Measurements from ENCODE around the gene KRTAP26-1.
A peak's percentile ranks its signal among the peaks of the same experiment; 100 is the strongest.

Gene KRTAP26-1

GRCh38 chr21:30340714-30341573, 20.8 kb upstream of the KRTAP26-1 start:
- TF ChIP-seq CTCF (IDR thresholded peaks at IDR 0.05): peak; percentile 97

- TF ChIP-seq CTCF (IDR thresholded peaks at IDR 0.05): no peak
Measured at GRCh38 chr21:30338717-30339116, 18.6 kb upstream of the KRTAP26-1 start.

- no peak for TF ChIP-seq CTCF (IDR thresholded peaks at IDR 0.05)
Measured at GRCh38 chr21:30337772-30338171, 17.7 kb upstream of the KRTAP26-1 start.

GRCh38 chr21:30337276-30337744, 17.2 kb upstream of the KRTAP26-1 start, which contains the start of gene KRTAP27-1:
Gene KRTAP27-1, minus strand, starts transcription at chr21:30337694. Its CDS starts 26 bp downstream, at chr21:30337668.
- no peak for TF ChIP-seq CTCF (IDR thresholded peaks at IDR 0.05)

GRCh38 chr21:30336596-30336995, 16.5 kb upstream of the KRTAP26-1 start:
- TF ChIP-seq CTCF (IDR thresholded peaks at IDR 0.05): no peak

GRCh38 chr21:30333736-30334135, 13.6 kb upstream of the KRTAP26-1 start:
- TF ChIP-seq CTCF (IDR thresholded peaks at IDR 0.05): no peak

GRCh38 chr21:30332681-30333080, 12.6 kb upstream of the KRTAP26-1 start:
- no peak for TF ChIP-seq CTCF (IDR thresholded peaks at IDR 0.05)
